GM13977 (cell line): ENCODE data around the gene TMEM171.

Source experiments
- DNase-seq: peaks from one replicate; pipeline ENCODE4 v3.0.0; 2012; ENCODE audit warnings: low spot score
- in situ Hi-C: fragments of 300-500 bp; cut with MboI; formaldehyde crosslinking; loops from one replicate; pipeline ENCODE4 v1.12.0; 2022; ENCODE audit warnings: low sequenced_read_pairs, low pct_unique_long_range_greater_than_20kb, mixed read lengths, inconsistent platforms; ENCODE audit not compliant: unreplicated experiment
- TF ChIP-seq, protein P1 (sequence below): IDR thresholded peaks from 2 replicates; pipeline ENCODE4 v1.5.1; 2012; ENCODE audit warnings: mild to moderate bottlenecking, control low read depth; ENCODE audit not compliant: insufficient read depth; ENCODE audit errors: extremely low read depth, missing control alignments

TMEM171 gene

DNA sequence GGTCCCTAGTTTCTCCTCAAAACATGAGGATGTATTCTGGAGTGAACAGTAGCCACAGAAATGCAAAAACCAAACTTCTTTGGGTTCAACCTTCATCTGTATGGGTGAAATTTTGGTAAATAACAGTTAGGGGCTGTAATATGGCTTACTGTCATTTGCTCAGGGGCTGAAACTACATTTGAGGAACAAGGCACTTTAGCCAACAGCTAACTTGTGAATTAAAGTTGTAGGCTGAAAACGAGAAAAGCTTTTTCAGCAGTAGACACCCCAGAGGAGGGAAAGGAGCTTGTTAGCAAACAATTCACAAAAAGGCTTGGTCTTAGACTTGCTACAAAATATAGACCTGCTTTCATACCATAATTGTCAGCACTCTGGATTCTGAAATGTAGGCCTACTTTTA, 6.6 kb downstream of the TMEM171 start:
- TF ChIP-seq, protein P1, sequence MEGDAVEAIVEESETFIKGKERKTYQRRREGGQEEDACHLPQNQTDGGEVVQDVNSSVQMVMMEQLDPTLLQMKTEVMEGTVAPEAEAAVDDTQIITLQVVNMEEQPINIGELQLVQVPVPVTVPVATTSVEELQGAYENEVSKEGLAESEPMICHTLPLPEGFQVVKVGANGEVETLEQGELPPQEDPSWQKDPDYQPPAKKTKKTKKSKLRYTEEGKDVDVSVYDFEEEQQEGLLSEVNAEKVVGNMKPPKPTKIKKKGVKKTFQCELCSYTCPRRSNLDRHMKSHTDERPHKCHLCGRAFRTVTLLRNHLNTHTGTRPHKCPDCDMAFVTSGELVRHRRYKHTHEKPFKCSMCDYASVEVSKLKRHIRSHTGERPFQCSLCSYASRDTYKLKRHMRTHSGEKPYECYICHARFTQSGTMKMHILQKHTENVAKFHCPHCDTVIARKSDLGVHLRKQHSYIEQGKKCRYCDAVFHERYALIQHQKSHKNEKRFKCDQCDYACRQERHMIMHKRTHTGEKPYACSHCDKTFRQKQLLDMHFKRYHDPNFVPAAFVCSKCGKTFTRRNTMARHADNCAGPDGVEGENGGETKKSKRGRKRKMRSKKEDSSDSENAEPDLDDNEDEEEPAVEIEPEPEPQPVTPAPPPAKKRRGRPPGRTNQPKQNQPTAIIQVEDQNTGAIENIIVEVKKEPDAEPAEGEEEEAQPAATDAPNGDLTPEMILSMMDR = no peak
- in situ Hi-C loops = no loop called here
- no peak for DNase-seq

DNA sequence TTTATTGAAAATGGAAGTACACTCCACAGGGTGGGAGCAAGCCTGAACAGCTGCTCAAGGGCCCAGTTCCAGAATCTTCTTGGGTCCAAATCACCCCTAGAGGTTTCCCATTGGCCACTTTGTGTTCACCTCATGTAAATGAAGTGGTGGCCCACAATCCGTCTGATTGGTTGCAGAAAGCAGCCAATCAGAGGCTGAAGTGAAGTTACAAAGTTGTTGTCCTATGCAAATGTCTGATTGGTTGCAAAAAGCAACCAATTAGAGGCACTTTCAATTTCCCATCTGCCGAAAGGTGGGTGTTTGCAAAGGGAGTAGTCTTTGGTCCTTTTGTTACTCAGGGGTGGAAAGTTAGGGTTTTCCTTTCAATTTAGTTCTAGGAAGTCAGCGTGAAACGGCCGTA, 8.8 kb downstream of the TMEM171 start:
- in situ Hi-C loops = no loop called here
- TF ChIP-seq, protein P1 = no peak
- no peak for DNase-seq

DNA sequence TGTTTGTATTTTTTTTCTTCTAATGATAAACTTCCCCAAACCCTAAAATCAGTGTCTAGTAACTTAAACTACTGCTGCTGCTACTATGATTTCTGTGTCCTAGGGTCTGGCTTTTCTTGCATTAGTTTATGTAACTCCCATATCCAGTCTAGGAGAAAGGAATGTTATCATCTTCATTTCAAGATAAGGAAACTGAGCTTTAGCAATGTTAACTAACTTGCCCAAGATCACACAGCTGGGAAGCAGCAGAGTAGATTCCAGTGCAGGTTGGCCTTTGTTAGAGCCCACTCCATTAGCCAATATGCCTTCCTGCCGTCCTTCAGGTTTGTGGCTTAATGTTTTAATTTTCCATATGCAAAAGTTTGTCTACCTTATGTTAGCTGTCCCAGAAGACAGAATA, 10.4 kb downstream of the TMEM171 start:
- in situ Hi-C loops = no loop called here

DNA sequence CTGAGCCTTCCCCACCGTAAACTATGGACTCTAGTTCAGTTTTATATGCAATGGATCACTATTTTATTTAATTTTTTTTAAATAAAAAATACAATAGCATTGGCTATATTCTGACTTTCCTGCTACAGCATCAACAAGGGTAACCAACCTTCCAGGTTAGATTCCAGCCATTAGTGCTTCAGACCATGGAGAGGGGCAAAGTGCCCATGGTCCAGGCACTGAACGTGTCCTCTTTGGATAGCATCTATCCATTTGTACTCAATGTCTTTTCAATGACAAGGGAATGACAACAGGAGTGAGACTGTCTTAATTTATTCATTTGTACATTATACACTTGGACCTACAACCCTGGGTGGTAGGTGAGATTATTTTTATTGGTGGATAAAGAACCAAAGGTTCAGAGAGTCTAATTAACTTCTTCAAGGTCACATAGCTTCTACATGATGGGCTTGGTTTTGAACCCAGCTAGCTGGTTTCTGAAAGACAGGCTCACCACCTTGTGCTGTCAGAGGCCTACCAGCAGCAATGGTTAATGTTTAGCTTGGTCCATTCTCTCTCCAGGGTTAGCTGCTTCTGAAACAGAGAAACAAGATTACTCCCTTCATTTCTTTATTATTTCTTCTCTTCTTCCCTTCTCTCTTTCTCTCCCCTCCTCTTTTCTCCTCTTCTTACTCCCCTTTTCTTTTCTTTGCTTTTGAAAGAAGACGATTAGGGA, 11.5 kb downstream of the TMEM171 start:
- TF ChIP-seq, protein P1 = no peak
- in situ Hi-C loops = no loop called here
- no peak for DNase-seq

More for the DNA sequence above, 10.4 kb downstream of the TMEM171 start:
- TF ChIP-seq, protein P1 = no peak
- no peak for DNase-seq

DNA sequence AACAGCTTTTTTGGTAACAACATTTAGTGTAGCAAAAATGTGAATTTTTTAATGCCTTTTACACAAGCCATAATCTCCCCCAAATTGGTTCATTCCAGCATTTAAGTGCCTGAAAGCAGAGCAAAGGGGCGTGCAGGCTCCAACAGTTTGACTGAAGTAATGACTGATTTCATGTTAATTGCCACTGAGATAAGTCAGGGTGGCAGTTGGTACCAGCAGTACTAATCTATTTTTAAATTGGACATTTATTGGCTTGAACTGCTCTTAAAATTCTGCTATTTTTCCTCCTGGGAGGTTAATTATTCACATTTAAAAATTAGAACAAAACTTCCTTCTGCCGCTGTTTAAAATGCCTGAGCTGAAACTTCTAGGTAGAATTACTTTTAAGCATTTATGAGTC, 12.4 kb downstream of the TMEM171 start:
- TF ChIP-seq, protein P1 = no peak
- DNase-seq = no peak

DNA sequence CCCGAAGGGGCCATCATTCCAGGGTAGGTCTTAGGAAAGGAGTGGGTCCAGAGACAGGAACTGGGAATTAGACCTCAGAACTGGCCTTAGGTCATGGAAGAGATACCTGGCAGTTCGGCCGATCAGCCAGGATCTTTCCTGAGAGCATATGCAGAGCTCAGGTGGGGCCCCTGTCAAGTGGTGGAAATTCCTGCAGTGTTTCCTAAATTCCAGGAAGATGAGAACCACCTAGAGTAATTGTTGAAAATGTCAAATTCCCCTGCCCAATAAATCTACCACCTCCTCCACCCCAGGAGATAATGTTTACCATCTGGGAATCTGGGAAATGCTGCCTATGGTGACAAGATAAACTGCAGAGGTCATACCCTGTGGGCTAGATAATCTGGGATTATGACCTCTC, 14.6 kb downstream of the TMEM171 start:
- DNase-seq = no peak
- TF ChIP-seq, protein P1 = no peak
- in situ Hi-C loops = no loop called here

More for the DNA sequence above, 12.4 kb downstream of the TMEM171 start:
- in situ Hi-C loops = no loop called here
